OCI-LY7 (cell line): ENCODE measurements around the gene EDN1.

Experiments
- CTCF ChIP-seq: fragments of 200-600 bp; sonication (generic); conservative IDR thresholded peaks from 2 replicates; pipeline ENCODE4 v1.5.1; 2014; ENCODE audit warnings: mild to moderate bottlenecking, antibody characterized with exemption, low read length, moderate library complexity, mixed read lengths
- EZH2phosphoT487 ChIP-seq: fragments of 200-600 bp; sonication (generic); IDR thresholded peaks from 2 replicates; pipeline ENCODE4 v1.6.1; 2018; ENCODE audit warnings: low read depth, borderline replicate concordance, mild to moderate bottlenecking, mixed run types, antibody characterized with exemption, low read length, moderate library complexity, mixed read lengths

- TF ChIP-seq CTCF (no peak), EZH2phosphoT487 (no peak)
Observed at GRCh38 chr6:12297363-12298016, 7.3 kb downstream of the EDN1 start.
